Stimulated activated CD4-positive, alpha-beta T cell treated with anti-CD3 and anti-CD28 coated beads, Interleukin-4, amount 100 ng/mL, for 24 hours (primary cell): ENCODE results near the gene SERPINB13.
"Not testable (repeated sequence)": the region's sequence is repeated elsewhere in the genome, so short reads cannot be mapped to it uniquely, and the experiment has no call there.

Source experiments
- DNase-seq: peaks from one replicate; pipeline ENCODE4 v3.0.0-alpha.2; 2020

The SERPINB13 gene

GRCh38 chr18:63590966-63591695, 4.0 kb downstream of the SERPINB13 start:
- no peak for DNase-seq

- no peak for DNase-seq
Measured at GRCh38 chr18:63591725-63592124, 4.6 kb downstream of the SERPINB13 start.

GRCh38 chr18:63592471-63592870, 5.3 kb downstream of the SERPINB13 start:
- DNase-seq = no peak

- DNase-seq = no peak
Measured at GRCh38 chr18:63596964-63597363, 9.8 kb downstream of the SERPINB13 start.

GRCh38 chr18:63603355-63603754, 16.2 kb downstream of the SERPINB13 start:
- no peak for DNase-seq

- no peak for DNase-seq
Measured at GRCh38 chr18:63603772-63604171, 16.6 kb downstream of the SERPINB13 start.

GRCh38 chr18:63604791-63605567, 17.8 kb downstream of the SERPINB13 start:
- no peak for DNase-seq

- DNase-seq = no peak
Measured at GRCh38 chr18:63606526-63606925, 19.4 kb downstream of the SERPINB13 start.

- DNase-seq = no peak
Measured at GRCh38 chr18:63613420-63613819, 26.3 kb downstream of the SERPINB13 start.

GRCh38 chr18:63617049-63617914, 30.1 kb downstream of the SERPINB13 start:
- DNase-seq = no peak

GRCh38 chr18:63617915-63618234, 30.7 kb downstream of the SERPINB13 start:
- DNase-seq = no peak

GRCh38 chr18:63619661-63620060, 32.5 kb downstream of the SERPINB13 start:
- DNase-seq = no peak

GRCh38 chr18:63624863-63625262, 37.7 kb downstream of the SERPINB13 start:
- no peak for DNase-seq

- no peak for DNase-seq
Measured at GRCh38 chr18:63626431-63626830, 39.3 kb downstream of the SERPINB13 start.

GRCh38 chr18:63627819-63628218, 40.7 kb downstream of the SERPINB13 start:
- no peak for DNase-seq

GRCh38 chr18:63637703-63638102, 50.6 kb downstream of the SERPINB13 start:
- no peak for DNase-seq

GRCh38 chr18:63641157-63641680, 54.1 kb downstream of the SERPINB13 start:
- not testable (repeated sequence) for DNase-seq

- not testable (repeated sequence) for DNase-seq
Measured at GRCh38 chr18:63642668-63643356, 55.7 kb downstream of the SERPINB13 start.

GRCh38 chr18:63644142-63644541, 57.0 kb downstream of the SERPINB13 start, which contains the start of gene SERPINB4:
TSS of gene SERPINB4 (minus strand) at chr18:63644256. CDS start at chr18:63643577, 679 bp downstream.
- DNase-seq = not testable (repeated sequence)

- not testable (repeated sequence) for DNase-seq
Measured at GRCh38 chr18:63644694-63645093, 57.6 kb downstream of the SERPINB13 start.

- no peak for DNase-seq
Measured at GRCh38 chr18:63646936-63647335, 59.8 kb downstream of the SERPINB13 start.

- no peak for DNase-seq
Measured at GRCh38 chr18:63648241-63648640, 61.1 kb downstream of the SERPINB13 start.
